NCI-H1436 treated with DMSO at 0.1 percent for 48 hours (cell line): ENCODE results near the gene ADCK2.
"Not testable (repeated sequence)": the region's sequence is repeated elsewhere in the genome, so short reads cannot be mapped to it uniquely, and the experiment has no call there.

Experiments
- DNase-seq: peaks from one replicate; lab custom pipeline; 2025; lab: John Stamatoyannopoulos, UW

Gene ADCK2, protein sequence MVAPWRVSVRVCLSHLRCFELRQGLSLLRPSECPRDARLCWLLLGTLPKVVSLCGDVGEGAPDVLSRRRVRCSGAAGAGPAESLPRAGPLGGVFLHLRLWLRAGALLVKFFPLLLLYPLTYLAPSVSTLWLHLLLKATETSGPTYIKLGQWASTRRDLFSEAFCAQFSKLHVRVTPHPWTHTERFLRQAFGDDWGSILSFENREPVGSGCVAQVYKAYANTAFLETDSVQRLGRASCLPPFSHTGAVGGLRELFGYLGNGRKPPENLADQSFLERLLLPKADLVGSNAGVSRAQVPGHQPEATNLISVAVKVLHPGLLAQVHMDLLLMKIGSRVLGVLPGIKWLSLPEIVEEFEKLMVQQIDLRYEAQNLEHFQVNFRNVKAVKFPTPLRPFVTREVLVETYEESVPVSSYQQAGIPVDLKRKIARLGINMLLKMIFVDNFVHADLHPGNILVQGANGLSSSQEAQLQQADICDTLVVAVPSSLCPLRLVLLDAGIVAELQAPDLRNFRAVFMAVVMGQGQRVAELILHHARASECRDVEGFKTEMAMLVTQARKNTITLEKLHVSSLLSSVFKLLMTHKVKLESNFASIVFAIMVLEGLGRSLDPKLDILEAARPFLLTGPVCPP

DNA sequence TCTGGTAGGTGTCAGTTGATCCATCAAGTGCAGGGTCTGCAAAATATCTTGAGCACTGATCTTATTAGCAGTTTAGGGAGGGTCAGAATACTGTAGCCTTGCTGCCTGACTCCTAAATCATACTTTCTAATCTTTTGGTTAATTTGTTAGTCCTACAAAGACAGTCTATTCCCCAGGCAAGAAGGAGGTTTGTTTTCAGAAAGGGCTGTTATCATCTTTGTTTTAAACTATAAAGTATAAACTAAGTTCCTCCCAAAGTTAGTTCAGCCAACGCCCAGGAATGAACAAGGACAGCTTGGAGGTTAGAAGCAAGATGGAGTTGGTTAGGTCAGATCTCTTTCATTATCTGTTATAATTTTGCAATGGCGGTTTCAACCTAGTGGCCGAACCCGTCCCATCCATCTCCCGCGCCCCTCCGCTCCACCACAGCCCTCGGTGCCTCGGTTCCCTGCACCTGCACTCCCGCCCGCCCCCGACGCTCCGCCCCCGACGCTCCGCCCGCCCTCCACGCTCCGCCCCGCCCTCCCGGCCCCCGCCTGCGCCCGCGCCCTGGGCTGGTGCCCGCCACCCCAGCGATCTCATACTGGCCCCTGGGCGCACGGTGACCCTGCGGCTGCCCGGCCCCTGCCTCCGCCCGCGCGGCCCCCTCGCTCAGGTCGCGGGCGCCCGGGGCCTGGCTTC lies at the start of gene ADCK2:
TSS of gene ADCK2 (plus strand) at position 564 of the 681 bp plus-strand sequence. CDS start 386 bp downstream, outside the sequence.
- no peak for DNase-seq

DNA sequence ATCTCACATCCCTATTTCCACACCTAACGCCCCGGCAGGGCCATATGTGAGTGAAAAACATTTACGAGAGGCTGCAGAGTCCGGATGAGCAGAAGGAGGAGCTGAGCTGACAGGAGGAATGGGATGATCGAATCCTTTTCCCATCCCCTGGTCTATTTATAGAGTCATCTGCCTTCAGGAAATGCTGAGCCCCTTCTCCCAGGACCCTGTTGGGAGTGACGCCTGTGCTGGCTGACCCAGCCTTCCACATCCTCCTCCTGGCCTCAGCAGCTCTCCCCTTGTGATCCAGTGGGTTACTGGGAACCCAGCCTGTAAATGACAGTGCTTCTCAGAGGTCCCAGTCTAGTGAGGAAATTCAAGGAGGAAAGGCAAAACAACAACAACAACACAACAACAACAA lies 48.8 kb upstream of the ADCK2 start:
- no peak for DNase-seq

DNA sequence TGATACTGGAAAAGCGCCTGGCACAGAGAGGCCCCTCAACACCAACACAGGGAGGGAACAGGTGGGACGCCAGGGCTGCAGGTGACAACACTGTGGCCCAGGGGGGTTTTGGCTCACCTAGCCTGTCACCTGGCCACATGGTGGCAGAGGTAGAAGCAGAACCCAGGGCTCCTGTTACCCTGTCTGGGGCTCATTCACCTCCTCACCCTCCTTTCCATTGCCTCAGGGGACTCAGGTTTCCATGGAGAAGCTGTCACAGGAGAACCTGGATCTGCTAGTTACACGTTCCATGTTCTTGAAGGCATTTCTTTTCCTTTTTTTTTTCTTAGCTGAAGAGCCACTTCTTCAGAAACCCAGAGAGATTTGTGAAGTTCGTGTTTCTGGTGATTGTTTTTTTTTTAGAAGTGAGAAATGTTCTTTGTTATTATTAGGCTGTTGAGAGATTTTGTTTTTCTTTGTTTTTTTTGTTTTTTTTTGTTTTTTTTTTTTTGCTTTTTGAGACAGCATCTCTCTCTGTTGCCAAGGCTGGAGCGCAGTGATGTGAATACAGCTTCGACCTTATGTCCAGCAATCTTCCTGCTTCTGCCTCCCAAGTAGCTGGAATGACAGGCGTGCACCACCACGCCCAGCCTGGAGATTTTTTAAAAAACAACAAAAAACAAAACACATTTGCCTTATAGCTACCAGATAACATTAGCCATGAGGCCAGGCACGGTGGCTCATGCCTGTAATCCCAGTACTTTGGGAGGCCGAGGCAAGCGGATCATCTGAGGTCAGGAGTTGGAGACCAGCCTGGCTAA lies 48.2 kb upstream of the ADCK2 start:
- DNase-seq, result no peak

GRCh38 chr7:140625192-140625558 lies 47.6 kb upstream of the ADCK2 start:
- not testable (repeated sequence) for DNase-seq

- DNase-seq, result no peak
These were observed 46.6 kb upstream of the ADCK2 start for GRCh38 chr7:140625908-140626868.

- no peak for DNase-seq
These were observed 41.7 kb upstream of the ADCK2 start for GRCh38 chr7:140631021-140631420.

DNA sequence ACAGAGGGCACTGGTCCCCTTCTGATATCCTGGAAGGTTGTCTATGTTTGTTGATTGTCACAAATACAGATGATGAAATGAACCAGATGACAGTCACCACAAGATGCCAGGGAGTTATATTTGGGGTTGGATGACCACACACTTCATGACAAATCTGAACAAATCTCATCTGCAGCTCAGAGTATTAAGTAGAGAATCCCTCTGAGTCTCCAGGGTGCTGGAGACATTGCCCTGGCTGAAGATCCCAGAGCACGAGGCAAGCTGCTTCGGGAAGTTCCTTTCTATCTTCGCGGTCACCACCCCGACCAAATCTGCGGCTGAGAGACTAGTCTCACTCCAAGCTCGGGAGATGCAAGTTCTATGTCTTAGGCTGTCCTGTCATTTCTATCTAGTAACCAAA lies 41.1 kb upstream of the ADCK2 start:
- DNase-seq, result no peak

GRCh38 chr7:140635345-140635744 lies 37.4 kb upstream of the ADCK2 start:
- no peak for DNase-seq

DNA sequence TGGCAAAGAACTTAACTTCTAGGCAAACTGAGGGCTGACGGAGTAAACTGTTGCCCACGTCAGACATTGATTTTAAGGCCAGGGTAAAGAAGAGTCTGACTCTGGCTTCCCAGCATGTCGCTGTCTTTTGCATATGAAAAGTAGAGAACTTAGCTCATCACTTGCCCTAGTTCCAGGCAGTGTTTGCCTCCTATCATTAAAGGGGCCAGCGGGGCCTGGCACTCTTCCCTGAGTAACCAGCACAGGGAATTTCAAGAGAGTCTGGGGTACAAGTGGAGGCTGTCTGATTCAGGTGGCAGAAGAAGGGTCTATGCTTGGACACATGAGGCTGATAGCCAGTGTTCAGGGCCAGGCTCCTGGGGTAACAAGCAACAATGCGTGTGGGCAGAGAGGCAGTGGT lies 36.9 kb upstream of the ADCK2 start:
- no peak for DNase-seq

GRCh38 chr7:140637400-140637799 lies 35.3 kb upstream of the ADCK2 start:
- no peak for DNase-seq

DNA sequence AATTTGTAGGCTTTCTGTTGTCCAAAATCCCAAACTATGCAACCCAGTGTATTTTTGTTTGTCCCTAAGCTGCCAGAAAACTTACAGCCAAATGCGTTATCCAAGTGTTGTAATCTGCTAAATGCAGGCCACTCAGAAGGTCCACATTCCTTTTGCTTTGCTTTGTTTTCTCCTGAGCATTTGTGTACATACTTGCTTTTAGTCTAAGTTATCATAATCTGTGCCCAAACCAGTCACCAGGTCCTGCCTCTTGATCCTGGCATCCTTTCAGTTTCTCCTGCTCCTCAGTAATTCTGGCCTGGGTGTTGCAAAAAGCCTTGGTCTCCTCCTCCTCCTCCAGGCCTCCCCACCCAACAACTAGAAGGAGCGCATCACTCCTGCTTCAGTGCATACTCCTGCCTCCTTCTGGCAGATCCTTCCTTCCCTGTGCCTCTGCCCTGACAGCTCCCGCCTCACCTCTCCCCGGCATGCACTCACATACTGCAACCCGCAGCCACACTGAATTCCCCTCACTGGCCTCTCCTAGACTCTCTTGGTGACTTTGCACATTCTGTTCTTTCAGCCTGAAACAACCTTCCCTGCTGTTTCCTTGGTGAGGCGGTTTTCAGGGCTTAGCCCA lies 34.5 kb upstream of the ADCK2 start:
- no peak for DNase-seq

DNA sequence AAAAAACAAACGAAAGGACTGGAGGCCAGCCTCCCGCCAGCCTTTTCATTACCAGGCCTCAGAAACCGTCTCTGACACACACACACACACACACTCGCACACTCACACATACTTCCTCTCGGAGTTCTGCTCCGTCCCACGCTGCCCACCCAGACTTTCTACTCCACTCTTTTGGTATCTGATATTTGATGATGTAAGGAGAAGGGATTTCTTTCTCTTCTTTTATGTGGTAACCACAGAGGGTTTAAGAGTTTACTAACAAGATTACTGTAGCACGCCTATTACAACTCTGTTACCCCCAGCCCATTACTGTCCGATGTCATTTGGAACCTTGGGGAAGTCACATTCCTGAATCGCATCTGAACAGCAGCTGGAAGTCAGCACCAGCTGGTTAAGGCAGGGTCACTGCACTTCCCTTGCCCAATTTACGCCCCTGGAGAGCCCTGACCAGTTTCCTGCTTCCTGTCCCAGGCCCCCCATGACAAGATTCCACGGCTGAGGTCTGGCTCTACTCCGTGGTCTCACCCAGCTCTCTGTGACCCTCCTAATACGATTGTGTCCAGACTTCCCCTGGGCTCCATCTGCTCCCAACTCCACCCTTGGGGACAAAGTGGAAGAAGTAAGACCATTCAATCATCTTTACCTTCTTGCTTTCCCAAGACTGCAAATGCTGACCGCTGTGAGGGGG lies 33.2 kb upstream of the ADCK2 start:
- DNase-seq, result no peak

- DNase-seq, result no peak
These were observed 32.6 kb upstream of the ADCK2 start for GRCh38 chr7:140640060-140640637.

DNA sequence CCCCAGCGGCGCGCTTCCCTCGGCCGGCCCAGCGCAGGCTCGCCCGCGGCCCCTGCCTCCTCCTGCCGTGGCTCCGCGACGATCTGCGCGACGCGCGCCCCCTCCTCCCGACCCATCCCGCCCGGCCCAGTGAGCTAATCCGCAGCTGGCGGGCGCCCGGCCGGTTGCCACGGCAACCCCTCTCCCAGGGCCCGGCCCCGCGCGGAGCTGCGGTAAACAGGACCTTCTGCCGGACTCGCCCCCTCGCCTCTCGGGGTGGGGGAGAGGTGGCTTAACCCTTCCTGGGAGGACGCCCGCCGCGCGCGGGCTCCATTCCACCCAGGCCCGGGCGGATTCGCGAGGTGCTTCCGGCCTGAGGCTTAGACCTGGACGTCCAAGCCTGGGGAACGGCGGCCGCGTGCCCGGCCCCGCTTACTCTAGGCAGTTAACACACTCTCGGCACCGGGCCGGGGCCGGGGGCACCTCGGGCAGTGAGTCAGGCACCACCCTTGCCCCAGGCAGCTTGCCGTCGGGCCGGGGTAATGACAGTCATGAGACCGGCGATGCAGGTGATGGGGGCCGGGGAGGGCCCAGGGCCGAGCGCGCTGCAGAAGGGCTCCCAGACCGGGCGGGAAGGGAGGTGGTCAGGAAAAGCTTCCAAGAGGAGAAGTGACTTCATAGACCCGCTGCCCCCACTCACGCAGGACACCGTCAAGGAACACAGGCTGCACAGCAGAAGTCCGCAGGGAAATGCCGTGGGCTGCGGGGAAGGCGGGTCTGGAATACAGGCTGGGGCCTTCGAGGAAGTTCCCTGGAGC lies 31.8 kb upstream of the ADCK2 start, which contains the start of gene DENND2A:
TSS of gene DENND2A (minus strand) at position 87 of the 797 bp plus-strand sequence. CDS start 38,416 bp downstream, outside the sequence.
- DNase-seq, result no peak

- no peak for DNase-seq
These were observed 31.1 kb upstream of the ADCK2 start for GRCh38 chr7:140641524-140642195.

GRCh38 chr7:140643416-140643815 lies 29.3 kb upstream of the ADCK2 start:
- DNase-seq, result no peak

DNA sequence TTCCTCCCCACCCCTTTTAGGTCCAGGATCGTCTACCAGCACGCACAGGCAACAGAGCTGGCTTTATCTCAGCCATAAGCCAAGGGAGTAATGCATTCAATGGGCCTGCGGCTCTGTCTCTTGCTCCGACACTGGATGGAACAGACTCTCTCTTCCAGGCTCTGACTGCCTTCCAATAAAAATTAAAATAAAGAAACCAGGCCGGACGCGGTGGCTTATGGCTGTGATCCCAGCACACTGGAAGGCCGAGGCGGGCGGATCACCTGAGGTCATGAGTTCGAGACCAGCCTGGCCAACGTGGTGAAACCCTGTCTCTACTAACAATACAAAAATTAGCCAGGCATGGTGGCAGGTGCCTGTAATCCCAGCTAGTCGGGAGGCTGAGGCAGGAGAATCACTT lies 28.0 kb upstream of the ADCK2 start:
- not testable (repeated sequence) for DNase-seq
